ENCODE data around the gene ZNF534.
A peak's percentile ranks its signal among the peaks of the same experiment; 100 is the strongest.
"Not testable (repeated sequence)": the region's sequence is repeated elsewhere in the genome, so short reads cannot be mapped to it uniquely, and the experiment has no call there.

The ZNF534 gene

GRCh38 chr19:52428937-52429336 lies at the start of gene ZNF534:
Gene ZNF534 (plus strand): TSS chr19:52429148. CDS start chr19:52431475, 2,327 bp downstream.
- DNase-seq (ENCODE audit: low read depth in 2 of 2) = no peak

GRCh38 chr19:52391135-52391534 lies 37.8 kb upstream of the ZNF534 start:
- DNase-seq (ENCODE audit: low read depth in 2 of 2) = no peak

- DNase-seq (ENCODE audit: low read depth in 2 of 2) = peak; percentile 90
Measured at GRCh38 chr19:52397310-52398080, 31.5 kb upstream of the ZNF534 start, which contains the start of gene ZNF528. Gene ZNF528 (plus strand): TSS chr19:52397849. CDS start chr19:52402014, 4,165 bp downstream.

DNA sequence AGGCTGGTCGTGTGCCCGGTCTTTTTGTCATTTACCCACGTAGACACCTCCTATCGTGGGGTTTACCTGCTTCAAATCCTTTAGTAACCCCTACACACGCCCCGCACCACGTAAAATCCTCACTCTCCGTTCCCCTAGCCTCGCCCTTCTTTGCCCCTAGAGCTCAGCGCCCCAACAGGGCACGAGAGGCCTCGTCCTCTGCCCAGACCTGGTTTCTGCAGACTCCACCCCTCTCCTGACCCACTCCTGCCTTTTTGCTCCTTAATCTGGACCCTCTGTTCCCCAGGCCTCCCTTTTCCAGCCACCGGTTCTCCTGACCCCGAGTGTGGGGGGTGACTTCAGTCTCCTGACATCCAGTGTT lies 30.9 kb upstream of the ZNF534 start:
- no peak for DNase-seq (ENCODE audit: low read depth in 2 of 2)

DNA sequence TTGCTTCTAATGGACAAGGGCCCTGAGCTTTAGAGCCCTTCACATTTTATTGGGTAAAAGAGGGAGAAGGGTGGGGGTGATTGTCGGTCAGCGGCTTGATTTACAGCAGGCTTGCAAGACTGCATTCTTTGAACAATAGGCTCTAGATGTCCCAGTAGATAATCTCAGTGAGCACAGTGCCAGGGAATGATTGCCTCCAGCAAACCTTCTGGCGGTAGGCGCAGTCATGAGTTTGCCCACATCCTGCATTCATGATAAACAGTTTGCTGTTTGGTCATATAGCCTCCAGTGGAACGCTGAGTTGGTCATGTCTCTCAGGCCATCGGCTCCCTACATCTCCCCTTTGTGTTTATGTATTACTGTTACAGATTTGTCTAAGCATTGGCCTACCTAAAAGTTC lies 18.7 kb upstream of the ZNF534 start:
- DNase-seq (ENCODE audit: low read depth in 2 of 2) = no peak

- DNase-seq (ENCODE audit: low read depth in 2 of 2) = no peak
Measured at GRCh38 chr19:52415711-52416110, 13.2 kb upstream of the ZNF534 start.

GRCh38 chr19:52442179-52442578 lies 13.2 kb downstream of the ZNF534 start:
- DNase-seq (ENCODE audit: low read depth in 2 of 2) = no peak

GRCh38 chr19:52444506-52444905 lies 15.6 kb downstream of the ZNF534 start:
- no peak for DNase-seq (ENCODE audit: low read depth in 2 of 2)

DNA sequence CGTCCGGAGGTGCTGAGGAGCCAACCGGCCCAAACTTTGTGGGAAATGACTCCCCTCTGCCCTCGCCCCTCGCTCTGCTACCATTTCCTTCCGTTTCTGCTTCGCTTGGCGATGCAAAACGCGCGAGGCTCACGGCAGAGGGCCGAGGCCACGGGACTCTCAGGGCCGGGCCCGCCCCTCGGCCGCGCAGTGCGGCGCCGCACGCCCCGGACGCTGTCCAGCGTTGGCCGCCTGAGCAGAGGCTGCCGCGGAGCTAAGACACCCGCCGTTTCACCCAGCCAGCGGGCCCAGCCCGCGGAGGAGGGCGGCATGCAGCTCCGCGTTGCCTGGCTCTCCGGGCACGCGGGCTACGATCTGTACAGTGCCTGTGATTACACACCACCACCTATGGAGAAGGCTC lies 22.3 kb downstream of the ZNF534 start:
- DNase-seq (ENCODE audit: low read depth in 2 of 2) = no peak

- DNase-seq (ENCODE audit: low read depth in 2 of 2) = peak; percentile 72 to 73
Measured at GRCh38 chr19:52453324-52454094, 24.6 kb downstream of the ZNF534 start, which contains the start of gene ZNF578. Gene ZNF578 (plus strand): TSS chr19:52453553. CDS start chr19:52501846, 48,293 bp downstream.

GRCh38 chr19:52464798-52465470 lies 36.0 kb downstream of the ZNF534 start:
- DNase-seq (ENCODE audit: low read depth in 2 of 2) = no peak

DNA sequence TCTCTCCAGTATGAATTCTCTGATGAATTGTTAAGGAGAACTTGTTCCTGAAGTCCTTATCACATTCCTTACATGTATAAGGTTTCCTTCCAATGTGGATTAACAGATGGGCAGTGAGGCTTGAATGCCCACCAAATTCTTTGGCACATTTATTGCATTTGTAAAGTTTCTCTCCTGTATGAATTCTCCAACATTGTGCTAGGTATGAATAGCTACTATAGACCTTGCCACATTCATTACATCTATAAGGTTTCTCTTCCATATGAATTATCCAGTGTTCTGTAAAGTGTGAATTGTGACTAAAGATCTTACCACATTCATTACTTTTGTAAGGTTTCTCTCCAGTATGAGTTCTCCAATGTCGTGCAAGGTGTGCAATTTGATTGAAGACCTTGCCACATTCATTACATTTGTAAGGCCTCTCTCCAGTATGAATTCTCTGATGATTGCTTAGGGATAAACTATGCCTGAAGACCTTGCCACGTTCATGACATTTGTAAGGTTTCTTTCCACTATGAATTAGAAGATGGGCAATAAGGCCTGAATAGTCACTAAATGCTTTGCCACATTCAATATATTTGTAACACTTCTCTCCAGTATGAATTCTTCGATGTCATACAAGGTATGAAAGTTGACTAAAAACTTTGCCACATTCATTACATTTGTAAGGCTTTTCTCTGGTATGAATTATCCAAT lies 44.9 kb downstream of the ZNF534 start:
- no peak for DNase-seq (ENCODE audit: low read depth in 2 of 2)

DNA sequence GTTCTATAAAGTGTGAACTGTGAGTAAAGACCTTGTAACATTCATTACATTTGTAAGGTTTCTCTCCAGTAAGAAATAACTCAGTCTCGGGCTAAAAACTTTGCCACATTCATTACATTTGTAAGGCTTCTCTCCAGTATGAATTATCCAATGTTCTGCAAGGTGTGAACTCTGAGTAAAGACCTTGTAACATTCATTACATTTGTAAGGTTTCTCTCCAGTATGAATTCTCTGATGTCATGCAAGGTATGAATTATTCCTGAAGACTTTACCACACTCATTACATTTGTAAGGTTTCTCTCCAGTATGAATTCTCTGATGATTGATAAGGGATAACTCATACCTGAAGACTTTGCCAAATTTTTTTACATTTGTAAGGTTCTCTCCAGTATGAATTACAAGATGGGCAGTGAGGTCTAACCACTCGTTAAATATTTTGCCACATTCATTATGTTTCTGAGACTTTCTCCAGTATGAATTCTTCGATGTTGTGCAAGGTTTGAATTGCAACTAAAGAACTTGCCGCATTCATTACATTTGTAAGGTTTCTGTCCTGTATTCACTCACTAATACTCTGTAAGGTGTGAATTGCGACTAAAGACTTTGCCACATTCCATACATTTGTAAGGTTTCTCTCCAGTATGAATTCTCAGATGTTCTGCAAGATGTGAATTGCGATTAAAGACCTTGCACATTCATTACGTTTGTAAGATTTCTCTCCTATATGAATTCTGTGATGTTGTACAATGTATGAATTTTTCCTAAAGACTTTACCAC lies 45.6 kb downstream of the ZNF534 start:
- no peak for DNase-seq (ENCODE audit: low read depth in 2 of 2)

GRCh38 chr19:52484111-52484743 lies 55.3 kb downstream of the ZNF534 start:
- not testable (repeated sequence) for DNase-seq (ENCODE audit: low read depth in 2 of 2)

DNA sequence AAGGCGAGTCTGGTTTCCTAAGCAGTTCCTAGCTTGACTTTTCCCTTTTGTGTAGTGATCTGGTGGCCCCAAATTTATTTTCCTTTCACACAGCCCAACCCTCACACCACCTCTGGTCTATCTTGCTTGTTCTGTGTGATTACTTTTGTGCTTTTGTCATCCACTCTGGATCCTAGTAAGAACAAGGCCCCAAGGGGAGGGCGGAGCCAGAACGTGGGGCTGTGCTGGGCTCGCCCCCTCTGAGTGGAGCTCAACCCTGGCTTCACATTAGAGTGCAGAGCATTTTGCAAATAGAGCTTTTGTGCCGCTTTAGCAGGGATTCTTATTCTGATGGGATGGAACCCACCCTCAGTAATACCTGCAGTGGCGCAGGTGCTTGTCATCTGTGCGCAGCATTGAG lies 56.1 kb downstream of the ZNF534 start:
- not testable (repeated sequence) for DNase-seq (ENCODE audit: low read depth in 2 of 2)

DNA sequence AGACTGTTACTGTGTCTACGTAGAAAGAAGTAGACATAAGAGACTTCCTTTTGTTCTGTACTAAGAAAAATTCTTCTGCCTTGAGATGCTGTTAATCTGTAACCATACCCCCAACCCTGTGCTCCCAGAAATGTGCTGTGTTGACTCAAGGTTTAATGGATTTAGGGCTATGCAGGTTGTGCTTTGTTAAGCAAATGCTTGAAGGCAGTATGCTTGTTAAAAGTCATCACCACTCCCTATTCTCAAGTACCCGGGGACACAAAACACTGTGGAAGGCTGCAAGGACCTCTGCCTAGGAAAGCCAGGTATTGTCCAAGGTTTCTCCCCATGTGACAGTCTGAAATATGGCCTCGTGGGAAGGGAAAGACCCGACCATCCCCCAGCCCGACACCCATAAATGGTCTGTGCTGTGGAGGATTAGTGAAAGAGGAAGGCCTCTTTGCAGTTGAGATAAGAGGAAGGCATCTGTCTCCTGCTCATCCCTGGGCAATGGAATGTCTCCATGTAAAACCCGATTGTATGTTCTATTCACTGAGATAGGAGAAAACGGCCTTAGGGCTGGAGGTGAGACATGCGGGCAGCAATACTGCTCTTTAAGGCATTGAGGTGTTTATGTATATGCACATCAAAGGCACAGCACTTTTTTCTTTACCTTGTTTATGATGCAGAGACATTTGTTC lies 56.8 kb downstream of the ZNF534 start:
- DNase-seq (ENCODE audit: low read depth in 2 of 2) = not testable (repeated sequence)

DNA sequence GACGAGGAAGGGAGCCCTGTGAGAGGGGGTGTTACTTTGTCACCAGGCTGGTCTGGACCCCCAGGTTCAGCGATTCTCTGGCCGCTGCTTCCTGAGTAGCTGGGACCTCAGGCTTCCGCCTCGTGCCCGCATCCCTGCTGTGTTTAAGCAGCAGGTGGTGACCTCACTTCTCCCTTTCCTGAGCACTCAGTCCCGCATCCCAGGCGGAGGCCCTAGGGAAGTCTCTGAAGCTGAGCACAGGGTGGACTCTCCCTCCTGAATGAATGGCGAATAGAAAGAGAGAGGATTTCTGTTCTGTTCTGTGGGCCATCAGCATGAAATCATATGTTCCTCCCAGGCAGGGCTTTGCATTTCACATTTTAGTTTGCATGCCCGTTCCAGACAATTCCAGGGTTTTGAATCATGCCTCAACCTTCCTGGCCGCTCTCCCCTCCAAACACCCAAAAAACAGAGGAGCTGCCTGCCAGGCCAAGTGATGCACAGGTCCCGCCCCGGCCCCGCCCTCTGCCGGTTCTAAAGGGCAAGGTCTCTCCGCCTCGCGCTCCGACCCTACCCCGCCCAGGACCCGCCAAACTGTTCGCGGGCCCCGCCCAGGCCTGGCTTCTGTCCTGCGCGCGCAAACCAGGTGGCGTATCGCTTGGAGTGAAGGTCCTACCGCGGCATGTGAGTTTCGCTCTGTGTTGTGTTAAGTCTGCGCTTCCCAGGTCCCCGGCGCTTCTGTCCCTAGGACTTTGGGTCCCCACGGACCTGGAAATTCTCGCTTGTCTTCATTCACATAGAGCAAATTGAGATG lies 63.4 kb downstream of the ZNF534 start:
- DNase-seq (ENCODE audit: low read depth in 2 of 2) = no peak

DNA sequence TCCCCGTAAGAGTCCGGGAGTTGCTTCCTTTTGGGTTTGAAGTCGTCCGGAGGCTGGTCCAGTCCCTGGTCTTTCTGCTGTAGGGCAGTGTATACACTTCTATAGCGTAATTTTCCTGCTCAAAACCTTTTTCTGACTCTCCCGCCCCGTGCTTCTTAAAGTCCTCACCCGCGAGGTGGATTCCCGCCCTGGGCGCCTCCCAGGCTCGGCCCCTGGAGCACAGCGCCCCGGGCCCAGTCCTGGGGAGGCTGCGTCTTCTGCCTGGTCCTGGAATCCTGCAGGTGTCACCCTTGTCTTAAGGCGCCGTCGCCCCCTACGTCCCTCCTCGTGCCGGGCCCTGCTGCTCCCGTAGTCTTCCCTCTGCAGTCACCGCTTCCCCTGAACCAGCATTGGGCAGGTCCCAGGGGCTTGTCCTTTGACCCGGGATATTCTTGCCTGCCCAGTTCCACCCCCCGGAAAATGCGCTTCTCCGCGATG lies 64.1 kb downstream of the ZNF534 start:
- DNase-seq (ENCODE audit: low read depth in 2 of 2) = no peak

GRCh38 chr19:52494518-52494917 lies 65.6 kb downstream of the ZNF534 start:
- no peak for DNase-seq (ENCODE audit: low read depth in 2 of 2)
